ENCODE data around the gene DLG2. TPM values are rescaled to one million over a fixed set of nuclear protein-coding genes. Genes with fewer than 3 reads are reported as not detected.

Gene DLG2
- total RNA-seq, 2 experiments from 2014 or later, result 2.0 to 2.1 TPM

DNA sequence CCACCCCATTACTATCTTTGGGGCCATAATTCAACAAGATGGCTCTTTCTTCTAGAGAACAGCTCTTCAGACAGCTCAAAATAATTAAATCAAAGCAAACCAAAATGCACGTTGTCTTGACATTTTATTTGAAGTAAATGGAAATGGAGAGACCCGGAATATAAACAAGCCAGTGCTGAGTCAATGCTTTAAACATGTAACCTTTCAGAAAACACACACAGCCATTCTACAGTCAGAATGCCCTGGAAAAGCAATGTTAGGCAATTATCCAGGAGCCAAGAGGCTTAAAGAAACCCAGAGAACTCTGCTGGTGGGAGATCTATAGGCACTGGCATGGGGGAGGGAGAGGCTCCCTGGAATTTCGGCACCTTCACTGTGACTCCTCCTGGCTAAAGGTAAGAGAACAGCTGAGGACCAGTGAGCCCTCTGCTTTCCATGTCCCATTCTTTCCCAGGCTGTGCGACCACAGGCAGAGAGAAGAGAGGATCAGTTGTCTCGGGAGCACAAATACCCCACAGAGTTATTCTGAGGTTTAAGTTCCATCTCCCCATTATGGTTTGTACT, 2086.9 kb downstream of the DLG2 start:
- Mint-ChIP-seq H3K27me3 (peaks cover 4% of the 10 kb centered on the region), H3K9me3 (no peaks in the 10 kb centered on the region), H3K27ac (no peak overlapping the region), H3K4me3 (no peak overlapping the region), H3K4me1 (ENCODE audit: low read depth) (no peaks in the 10 kb centered on the region), H3K36me3 (ENCODE audit: low read depth) (no peaks in the 10 kb centered on the region)
- intact Hi-C loops (cut with DNase I, micrococcal nuclease), result no loop called here
- TF ChIP-seq, protein P1, sequence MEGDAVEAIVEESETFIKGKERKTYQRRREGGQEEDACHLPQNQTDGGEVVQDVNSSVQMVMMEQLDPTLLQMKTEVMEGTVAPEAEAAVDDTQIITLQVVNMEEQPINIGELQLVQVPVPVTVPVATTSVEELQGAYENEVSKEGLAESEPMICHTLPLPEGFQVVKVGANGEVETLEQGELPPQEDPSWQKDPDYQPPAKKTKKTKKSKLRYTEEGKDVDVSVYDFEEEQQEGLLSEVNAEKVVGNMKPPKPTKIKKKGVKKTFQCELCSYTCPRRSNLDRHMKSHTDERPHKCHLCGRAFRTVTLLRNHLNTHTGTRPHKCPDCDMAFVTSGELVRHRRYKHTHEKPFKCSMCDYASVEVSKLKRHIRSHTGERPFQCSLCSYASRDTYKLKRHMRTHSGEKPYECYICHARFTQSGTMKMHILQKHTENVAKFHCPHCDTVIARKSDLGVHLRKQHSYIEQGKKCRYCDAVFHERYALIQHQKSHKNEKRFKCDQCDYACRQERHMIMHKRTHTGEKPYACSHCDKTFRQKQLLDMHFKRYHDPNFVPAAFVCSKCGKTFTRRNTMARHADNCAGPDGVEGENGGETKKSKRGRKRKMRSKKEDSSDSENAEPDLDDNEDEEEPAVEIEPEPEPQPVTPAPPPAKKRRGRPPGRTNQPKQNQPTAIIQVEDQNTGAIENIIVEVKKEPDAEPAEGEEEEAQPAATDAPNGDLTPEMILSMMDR (IDR thresholded peaks at IDR 0.05), result no peak
- no peak for DNase-seq
- no peak for ATAC-seq (ENCODE audit: poor library complexity)
- POLR2A ChIA-PET, result no interaction called here
- Histone ChIP-seq H3K4me1 (ENCODE audit: insufficient read depth, low read length) (no peaks in the 10 kb centered on the region), H3K4me3 (ENCODE audit: low read length) (no peak overlapping the region), H3K27ac (ENCODE audit: low read depth in 1 of 2, low read length in 2 of 2) (no peak overlapping the region), H3K36me3 (ENCODE audit: insufficient read depth, low read length) (no peaks in the 10 kb centered on the region), H3K9me3 (ENCODE audit: control insufficient read depth in 1 of 2, insufficient read depth in 1 of 2, low read length in 2 of 2) (no peaks in the 10 kb centered on the region), H3K27me3 (ENCODE audit: control insufficient read depth in 1 of 2, insufficient read depth in 2 of 2, low read length in 2 of 2) (no peaks in the 10 kb centered on the region)
- CTCF ChIA-PET, result no interaction called here

DNA sequence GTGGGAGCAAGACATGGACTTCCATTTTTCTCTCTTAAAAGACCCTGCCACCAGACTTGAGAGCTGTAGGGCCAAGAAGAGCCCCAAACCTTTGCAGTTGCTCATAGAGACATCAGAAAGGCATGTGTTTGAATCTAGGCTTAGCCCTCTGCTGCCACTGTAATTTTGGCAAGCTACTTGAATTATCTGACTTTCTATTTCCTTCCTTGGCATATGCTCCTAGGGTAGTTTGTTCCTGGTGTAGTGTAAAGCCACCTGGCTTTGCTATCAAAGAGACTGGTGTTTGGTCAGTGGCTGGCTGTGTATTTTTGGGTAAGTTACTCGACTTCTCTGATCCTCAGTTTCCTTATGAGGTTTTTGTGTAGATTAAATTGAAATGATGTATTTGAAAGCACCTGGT, 2088.9 kb downstream of the DLG2 start:
- ChIA-PET CTCF (no interaction called here), POLR2A (no interaction called here)
- H3K4me1 ChIP-seq (ENCODE audit: insufficient read depth, low read length), result no peaks in the 10 kb centered on the region
- H3K27ac ChIP-seq (ENCODE audit: low read depth in 1 of 2, low read length in 2 of 2), result no peak overlapping the region
- no peaks in the 10 kb centered on the region for H3K36me3 Mint-ChIP-seq (ENCODE audit: low read depth)
- H3K4me1 Mint-ChIP-seq (ENCODE audit: low read depth), result no peaks in the 10 kb centered on the region
- no peaks in the 10 kb centered on the region for H3K27me3 ChIP-seq (ENCODE audit: control insufficient read depth in 1 of 2, insufficient read depth in 2 of 2, low read length in 2 of 2)
- no peaks in the 10 kb centered on the region for H3K9me3 ChIP-seq (ENCODE audit: control insufficient read depth in 1 of 2, insufficient read depth in 1 of 2, low read length in 2 of 2)
- DNase-seq (no peak), ATAC-seq (ENCODE audit: poor library complexity) (no peak)
- H3K36me3 ChIP-seq (ENCODE audit: insufficient read depth, low read length), result no peaks in the 10 kb centered on the region
- H3K4me3 ChIP-seq (ENCODE audit: low read length), result no peak overlapping the region
- H3K9me3 Mint-ChIP-seq, result no peaks in the 10 kb centered on the region
- H3K27me3 Mint-ChIP-seq, result no peaks in the 10 kb centered on the region
- TF ChIP-seq, protein P1 (IDR thresholded peaks at IDR 0.05), result no peak
- intact Hi-C loops (cut with DNase I, micrococcal nuclease), result no loop called here
- H3K4me3 Mint-ChIP-seq, result no peak overlapping the region
- H3K27ac Mint-ChIP-seq, result no peak overlapping the region

DNA sequence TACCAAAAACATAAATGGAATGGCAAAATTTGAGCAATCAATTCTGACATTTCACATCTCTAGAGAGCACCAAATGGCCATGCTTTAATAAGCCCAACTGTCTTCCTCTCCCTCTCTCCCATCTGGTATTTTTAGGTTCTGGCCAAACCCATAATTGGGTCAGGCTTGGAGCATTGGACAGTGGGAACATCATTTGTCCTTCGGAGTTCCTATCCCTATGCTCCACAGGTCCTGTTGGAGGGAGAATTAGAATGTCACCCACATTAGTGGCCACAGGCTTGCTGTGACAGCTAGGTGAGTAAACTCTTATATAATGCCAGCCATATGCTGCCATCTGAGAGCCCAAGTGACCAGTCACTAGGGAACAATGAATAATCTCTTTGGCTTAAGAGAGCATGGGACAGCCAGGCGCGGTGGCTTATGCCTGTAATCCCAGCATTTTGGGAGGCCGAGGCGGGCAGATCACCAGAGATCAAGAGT, 2090.0 kb downstream of the DLG2 start:
- H3K36me3 Mint-ChIP-seq (ENCODE audit: low read depth), result no peaks in the 10 kb centered on the region
- no peaks in the 10 kb centered on the region for H3K36me3 ChIP-seq (ENCODE audit: insufficient read depth, low read length)
- CTCF ChIA-PET, result no interaction called here
- H3K9me3 ChIP-seq (ENCODE audit: control insufficient read depth in 1 of 2, insufficient read depth in 1 of 2, low read length in 2 of 2), result no peaks in the 10 kb centered on the region
- no peaks in the 10 kb centered on the region for H3K4me1 Mint-ChIP-seq (ENCODE audit: low read depth)
- no peaks in the 10 kb centered on the region for H3K4me1 ChIP-seq (ENCODE audit: insufficient read depth, low read length)
- ATAC-seq (ENCODE audit: poor library complexity), result no peak
- no peak overlapping the region for H3K27ac Mint-ChIP-seq
- no peak for DNase-seq
- no peaks in the 10 kb centered on the region for H3K9me3 Mint-ChIP-seq
- H3K27me3 Mint-ChIP-seq, result no peaks in the 10 kb centered on the region
- H3K27me3 ChIP-seq (ENCODE audit: control insufficient read depth in 1 of 2, insufficient read depth in 2 of 2, low read length in 2 of 2), result no peaks in the 10 kb centered on the region
- POLR2A ChIA-PET, result no interaction called here
- no peak overlapping the region for H3K4me3 Mint-ChIP-seq
- no peak overlapping the region for H3K27ac ChIP-seq (ENCODE audit: low read depth in 1 of 2, low read length in 2 of 2)
- TF ChIP-seq, protein P1 (IDR thresholded peaks at IDR 0.05), result no peak
- no peak overlapping the region for H3K4me3 ChIP-seq (ENCODE audit: low read length)
- intact Hi-C loops (cut with DNase I, micrococcal nuclease), result no loop called here
